ENCODE results near the gene SMAD4.
A peak's percentile ranks its signal among the peaks of the same experiment; 100 is the strongest.

SMAD4 gene

GRCh38 chr18:51025512-51025911 lies 4.5 kb upstream of the SMAD4 start:
- no peak for DNase-seq

- DNase-seq: peak; percentile 37
Measured at GRCh38 chr18:51028201-51028805, 1.7 kb upstream of the SMAD4 start.

- DNase-seq: no peak
Measured at GRCh38 chr18:51029378-51029693, 677 bp upstream of the SMAD4 start.

GRCh38 chr18:51030537-51031258 lies 685 bp downstream of the SMAD4 start:
- DNase-seq: peak; percentile 5

GRCh38 chr18:51032193-51032592 lies 2.2 kb downstream of the SMAD4 start:
- DNase-seq: no peak

GRCh38 chr18:51037230-51037629 lies 7.2 kb downstream of the SMAD4 start:
- no peak for DNase-seq

GRCh38 chr18:51038110-51038509 lies 8.1 kb downstream of the SMAD4 start:
- DNase-seq: peak; percentile 2

GRCh38 chr18:51039138-51040112 lies 9.4 kb downstream of the SMAD4 start:
- DNase-seq: peak; percentile 21

GRCh38 chr18:51041677-51042352 lies 11.8 kb downstream of the SMAD4 start:
- DNase-seq: no peak

- no peak for DNase-seq
Measured at GRCh38 chr18:51044928-51045585, 15.0 kb downstream of the SMAD4 start.

- no peak for DNase-seq
Measured at GRCh38 chr18:51048190-51048589, 18.2 kb downstream of the SMAD4 start.

GRCh38 chr18:51049137-51049536 lies 19.1 kb downstream of the SMAD4 start:
- no peak for DNase-seq

- peak; percentile 50 for DNase-seq
Measured at GRCh38 chr18:51051105-51051712, 21.2 kb downstream of the SMAD4 start.

GRCh38 chr18:51053814-51054213 lies 23.8 kb downstream of the SMAD4 start:
- no peak for DNase-seq

- DNase-seq: no peak
Measured at GRCh38 chr18:51054764-51055163, 24.8 kb downstream of the SMAD4 start.

- no peak for DNase-seq
Measured at GRCh38 chr18:51059969-51060368, 30.0 kb downstream of the SMAD4 start.

- no peak for DNase-seq
Measured at GRCh38 chr18:51064256-51064655, 34.2 kb downstream of the SMAD4 start.

- no peak for DNase-seq
Measured at GRCh38 chr18:51066273-51066672, 36.3 kb downstream of the SMAD4 start.

GRCh38 chr18:51068105-51068504 lies 38.1 kb downstream of the SMAD4 start:
- DNase-seq: no peak

- no peak for DNase-seq
Measured at GRCh38 chr18:51069885-51070284, 39.9 kb downstream of the SMAD4 start.

- DNase-seq: no peak
Measured at GRCh38 chr18:51070545-51070944, 40.5 kb downstream of the SMAD4 start.
